Gastroesophageal sphincter (tissue), 3 donors: ENCODE measurements around the gene CISH.

Experiments used
- CTCF ChIP-seq, 4 experiments: fragments of 200-600 bp in 2 of 4; fragments of 450-650 bp in 2 of 4; sonication (generic) in 1 of 4; IDR thresholded peaks; one replicate each; pipeline ENCODE4 v1.5.1; 2017 to 2019; ENCODE audit warnings: antibody characterized with exemption in 4 of 4, mild to moderate bottlenecking in 2 of 4, moderate library complexity in 2 of 4
- POLR2AphosphoS5 ChIP-seq: sonication (generic); formaldehyde crosslinking; IDR thresholded peaks from one replicate; pipeline ENCODE4 v1.6.1; 2017; ENCODE audit warnings: antibody characterized with exemption

- TF ChIP-seq CTCF (IDR thresholded peaks at IDR 0.05) (no peak), POLR2AphosphoS5 (no peak)
Measured at GRCh38 chr3:50599716-50600118, 11.9 kb downstream of the CISH start.
